ENCODE data around the gene ADNP.

GRCh38 chr20:50924261-50924920 is 6.8 kb downstream of the ADNP start:
- TF ChIP-seq CTCF (conservative IDR thresholded peaks at IDR 0.05) (no peak), ZFX (IDR thresholded peaks at IDR 0.05) (no peak)

All from C4-2B (cell line).